ENCODE data around the gene ZNF471. TPM values are rescaled to one million over a fixed set of nuclear protein-coding genes. Genes with fewer than 3 reads are reported as not detected.

Gene ZNF471
- not detected in 2 replicates for total RNA-seq (2014; rRNA removed; shearing (Covaris generic); ENCODE audit: low replicate concordance)

DNA sequence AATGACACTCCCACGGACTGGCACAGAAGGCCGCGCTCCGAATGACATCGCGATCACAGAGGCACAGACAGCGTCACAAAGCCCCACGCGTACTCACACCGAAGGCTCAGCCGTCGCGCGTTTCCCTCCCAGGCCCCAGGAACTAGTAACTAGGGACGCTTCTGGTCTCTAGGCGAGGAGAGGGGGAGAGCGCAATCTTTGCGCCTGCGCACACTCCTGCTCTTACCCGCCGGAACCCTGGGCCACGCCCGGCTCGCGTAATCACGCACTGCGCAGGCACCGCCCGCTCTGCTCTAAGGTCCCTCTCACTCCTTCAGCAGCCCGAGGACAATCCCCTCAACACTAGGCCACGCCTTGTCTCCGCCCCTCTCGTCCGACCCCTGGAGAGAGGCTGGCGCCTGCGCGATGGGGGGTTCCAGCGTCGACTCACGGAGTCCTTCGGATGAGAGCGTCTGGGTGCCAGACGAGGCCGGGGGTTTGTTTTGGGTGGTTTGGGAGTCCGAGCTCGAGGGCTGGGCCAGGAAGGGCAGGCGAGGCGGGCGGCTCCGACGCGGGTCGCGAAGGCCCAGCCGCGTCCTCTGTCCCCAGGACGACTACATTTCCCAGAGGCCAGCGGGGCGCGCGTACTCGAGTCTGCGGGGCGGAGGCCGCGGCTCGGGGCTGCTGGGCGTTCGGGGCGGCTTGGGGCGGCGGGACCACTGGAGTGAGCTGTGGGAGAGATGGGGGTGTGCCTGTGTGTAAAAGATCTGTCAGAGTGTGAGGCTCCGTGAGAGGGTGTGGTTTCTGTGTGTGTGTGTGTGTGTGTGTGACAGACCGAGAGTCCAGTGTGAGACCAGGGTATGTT lies at the start of gene ZNF471:
TSS of gene ZNF471 (plus strand) at position 410 of the 844 bp plus-strand sequence. CDS start 3,717 bp downstream, outside the sequence.
- DNase-seq (ENCODE audit: low read depth), result no peak
- in situ Hi-C loops (cut with HindIII; ENCODE audit: low pct_unique_long_range_greater_than_20kb, low sequenced_read_pairs), result no loop called here

DNA sequence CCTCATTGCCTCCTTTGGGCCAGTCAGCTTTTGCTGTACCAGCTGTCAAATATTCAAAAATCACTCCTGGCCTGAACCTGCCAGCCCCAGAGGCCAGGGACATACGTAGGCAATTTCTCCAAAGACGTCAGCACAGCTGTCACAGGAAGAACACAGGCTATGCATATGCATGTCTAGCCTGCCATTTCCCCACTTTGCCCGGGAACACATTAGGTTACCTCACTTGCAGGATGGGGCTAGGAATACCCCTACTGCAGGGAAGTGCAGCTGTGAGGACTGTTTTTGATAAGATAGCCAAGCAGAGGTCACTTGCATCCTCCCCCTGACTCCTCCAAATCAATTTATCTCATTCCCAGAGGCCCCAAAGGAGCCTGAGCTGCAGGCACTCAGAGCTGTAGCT lies 33.3 kb upstream of the ZNF471 start:
- DNase-seq (ENCODE audit: low read depth), result no peak
- in situ Hi-C loops (cut with HindIII; ENCODE audit: low pct_unique_long_range_greater_than_20kb, low sequenced_read_pairs), result no loop called here

GRCh38 chr19:56476093-56476492 lies 31.6 kb upstream of the ZNF471 start:
- in situ Hi-C loops (cut with HindIII; ENCODE audit: low pct_unique_long_range_greater_than_20kb, low sequenced_read_pairs), result no loop called here
- no peak for DNase-seq (ENCODE audit: low read depth)

GRCh38 chr19:56476651-56477428 lies 30.8 kb upstream of the ZNF471 start, which contains the start of gene ZNF667:
Gene ZNF667, minus strand, starts transcription at chr19:56477345. Its CDS starts 14,975 bp downstream, at chr19:56462370.
- in situ Hi-C loops (cut with HindIII; ENCODE audit: low pct_unique_long_range_greater_than_20kb, low sequenced_read_pairs), result no loop called here
- DNase-seq (ENCODE audit: low read depth), result no peak

- in situ Hi-C loops (cut with HindIII; ENCODE audit: low pct_unique_long_range_greater_than_20kb, low sequenced_read_pairs), result no loop called here
- no peak for DNase-seq (ENCODE audit: low read depth)
These were observed 30.0 kb upstream of the ZNF471 start for GRCh38 chr19:56477429-56478338.

DNA sequence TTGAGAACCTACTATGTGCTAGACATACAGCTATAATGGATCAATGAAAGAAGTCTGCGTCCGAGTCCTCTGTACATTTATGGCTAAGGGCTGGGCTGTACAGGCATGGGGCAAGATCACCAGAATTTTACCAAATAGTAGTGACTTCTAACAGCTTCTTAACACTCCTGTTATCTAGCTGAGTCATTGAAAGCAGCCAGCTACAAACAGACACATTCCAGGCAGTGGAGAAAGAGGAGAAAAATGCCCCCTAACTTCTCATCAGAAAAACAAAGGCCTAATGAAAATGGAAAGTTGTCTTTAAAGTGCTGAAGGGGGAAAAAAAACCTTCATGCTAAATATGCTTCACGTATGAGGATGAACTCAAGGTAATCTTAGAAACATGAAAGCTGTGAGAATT lies 16.3 kb upstream of the ZNF471 start:
- no peak for DNase-seq (ENCODE audit: low read depth)
- in situ Hi-C loops (cut with HindIII; ENCODE audit: low pct_unique_long_range_greater_than_20kb, low sequenced_read_pairs), result no loop called here

GRCh38 chr19:56504581-56504980 lies 3.1 kb upstream of the ZNF471 start:
- in situ Hi-C loops (cut with HindIII; ENCODE audit: low pct_unique_long_range_greater_than_20kb, low sequenced_read_pairs), result no loop called here
- no peak for DNase-seq (ENCODE audit: low read depth)

DNA sequence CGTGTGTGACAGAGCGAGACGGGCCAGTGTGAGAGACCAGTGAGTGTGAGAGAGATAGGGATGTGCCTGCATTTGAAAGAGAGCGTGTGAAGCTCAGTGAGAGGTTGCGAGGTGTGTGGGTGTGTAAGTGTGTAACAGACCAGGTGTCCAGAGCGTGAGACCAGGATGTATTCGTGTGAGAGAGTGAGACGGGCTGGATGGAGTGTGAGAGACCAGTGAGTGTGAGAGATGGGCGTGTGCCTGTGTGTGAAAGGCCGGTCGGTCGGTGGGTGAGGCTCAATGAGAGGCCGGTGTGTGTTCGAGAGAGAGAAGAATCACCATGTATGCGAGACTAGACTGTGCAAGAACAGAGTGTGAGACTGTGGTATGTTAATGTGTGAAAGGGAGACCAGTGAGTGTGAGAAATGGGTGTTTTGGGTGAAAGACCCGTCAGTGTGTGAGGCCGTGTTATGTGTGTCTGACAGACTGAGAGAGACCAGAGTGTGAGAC lies 679 bp downstream of the ZNF471 start:
- in situ Hi-C loops (cut with HindIII; ENCODE audit: low pct_unique_long_range_greater_than_20kb, low sequenced_read_pairs), result no loop called here
- no peak for DNase-seq (ENCODE audit: low read depth)

DNA sequence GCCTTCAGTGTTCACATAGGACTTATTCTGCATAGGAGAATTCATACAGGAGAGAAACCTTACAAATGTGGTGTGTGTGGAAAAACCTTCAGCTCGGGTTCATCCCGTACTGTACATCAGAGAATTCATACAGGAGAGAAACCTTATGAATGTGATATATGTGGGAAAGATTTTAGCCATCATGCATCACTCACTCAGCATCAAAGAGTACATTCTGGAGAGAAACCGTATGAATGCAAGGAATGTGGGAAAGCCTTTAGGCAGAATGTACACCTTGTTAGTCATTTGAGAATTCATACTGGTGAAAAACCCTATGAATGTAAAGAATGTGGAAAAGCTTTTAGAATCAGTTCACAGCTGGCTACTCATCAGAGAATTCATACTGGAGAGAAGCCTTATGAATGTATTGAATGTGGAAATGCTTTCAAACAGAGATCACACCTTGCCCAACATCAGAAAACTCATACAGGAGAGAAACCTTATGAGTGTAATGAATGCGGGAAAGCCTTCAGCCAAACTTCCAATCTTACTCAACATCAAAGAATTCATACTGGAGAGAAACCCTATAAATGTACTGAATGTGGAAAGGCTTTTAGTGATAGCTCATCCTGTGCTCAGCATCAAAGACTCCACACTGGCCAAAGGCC lies 17.7 kb downstream of the ZNF471 start:
- in situ Hi-C loops (cut with HindIII; ENCODE audit: low pct_unique_long_range_greater_than_20kb, low sequenced_read_pairs), result no loop called here
- DNase-seq (ENCODE audit: low read depth), result no peak

DNA sequence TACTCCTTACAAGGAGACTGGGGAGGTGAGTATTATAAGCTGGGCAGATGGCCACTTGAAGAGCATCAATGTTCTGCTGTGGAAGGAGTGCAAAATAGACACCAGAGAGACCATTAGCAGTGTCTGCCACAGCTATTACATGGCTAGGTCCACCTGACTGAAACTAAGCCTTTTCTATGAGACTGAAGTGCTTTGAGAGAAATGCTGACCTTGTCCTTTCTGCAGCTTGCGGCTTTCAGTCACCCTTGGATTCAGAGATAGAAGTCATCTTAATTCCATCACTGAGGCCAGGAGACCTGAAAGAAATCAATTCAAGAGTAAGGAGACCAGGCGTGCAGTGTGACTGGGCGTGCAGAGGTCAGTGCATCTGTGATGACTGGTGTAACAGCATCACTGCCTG lies 29.8 kb downstream of the ZNF471 start:
- no peak for DNase-seq (ENCODE audit: low read depth)
- in situ Hi-C loops (cut with HindIII; ENCODE audit: low pct_unique_long_range_greater_than_20kb, low sequenced_read_pairs), result no loop called here

GRCh38 chr19:56538254-56538760 lies 30.7 kb downstream of the ZNF471 start:
- in situ Hi-C loops (cut with HindIII; ENCODE audit: low pct_unique_long_range_greater_than_20kb, low sequenced_read_pairs), result no loop called here
- DNase-seq (ENCODE audit: low read depth), result no peak

DNA sequence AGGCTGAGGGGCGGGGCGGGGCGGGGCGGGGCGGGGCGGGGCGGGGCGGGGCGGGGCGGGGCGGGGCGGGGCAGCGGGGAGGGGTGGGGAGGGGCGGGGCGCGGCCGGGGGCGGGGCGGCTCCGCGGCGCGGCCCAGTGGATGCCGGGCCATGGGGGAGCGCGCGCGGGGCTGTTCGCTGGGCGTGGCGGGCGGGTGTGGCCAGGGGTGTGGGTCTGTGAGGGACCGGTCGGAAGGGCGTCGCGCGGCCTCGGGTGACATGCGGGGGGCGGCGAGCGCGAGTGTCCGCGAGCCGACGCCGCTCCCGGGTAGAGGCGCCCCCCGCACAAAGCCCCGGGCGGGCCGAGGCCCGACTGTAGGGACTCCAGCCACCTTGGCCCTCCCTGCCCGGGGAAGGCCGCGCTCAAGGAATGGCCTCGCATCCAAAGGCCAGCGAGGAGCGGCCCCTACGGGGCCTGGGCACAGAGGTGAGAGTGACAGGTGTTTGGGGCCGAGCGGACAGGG lies 31.2 kb downstream of the ZNF471 start, which contains the start of gene ZFP28:
TSS of gene ZFP28 (plus strand) at position 188 of the 503 bp plus-strand sequence. CDS start at position 259, 71 bp downstream.
- in situ Hi-C loops (cut with HindIII; ENCODE audit: low pct_unique_long_range_greater_than_20kb, low sequenced_read_pairs), result no loop called here
- DNase-seq (ENCODE audit: low read depth), result no peak

GRCh38 chr19:56543776-56544175 lies 36.1 kb downstream of the ZNF471 start:
- in situ Hi-C loops (cut with HindIII; ENCODE audit: low pct_unique_long_range_greater_than_20kb, low sequenced_read_pairs), result no loop called here
- DNase-seq (ENCODE audit: low read depth), result no peak

- in situ Hi-C loops (cut with HindIII; ENCODE audit: low pct_unique_long_range_greater_than_20kb, low sequenced_read_pairs), result no loop called here
- no peak for DNase-seq (ENCODE audit: low read depth)
These were observed 39.9 kb downstream of the ZNF471 start for GRCh38 chr19:56547535-56547934.

DNA sequence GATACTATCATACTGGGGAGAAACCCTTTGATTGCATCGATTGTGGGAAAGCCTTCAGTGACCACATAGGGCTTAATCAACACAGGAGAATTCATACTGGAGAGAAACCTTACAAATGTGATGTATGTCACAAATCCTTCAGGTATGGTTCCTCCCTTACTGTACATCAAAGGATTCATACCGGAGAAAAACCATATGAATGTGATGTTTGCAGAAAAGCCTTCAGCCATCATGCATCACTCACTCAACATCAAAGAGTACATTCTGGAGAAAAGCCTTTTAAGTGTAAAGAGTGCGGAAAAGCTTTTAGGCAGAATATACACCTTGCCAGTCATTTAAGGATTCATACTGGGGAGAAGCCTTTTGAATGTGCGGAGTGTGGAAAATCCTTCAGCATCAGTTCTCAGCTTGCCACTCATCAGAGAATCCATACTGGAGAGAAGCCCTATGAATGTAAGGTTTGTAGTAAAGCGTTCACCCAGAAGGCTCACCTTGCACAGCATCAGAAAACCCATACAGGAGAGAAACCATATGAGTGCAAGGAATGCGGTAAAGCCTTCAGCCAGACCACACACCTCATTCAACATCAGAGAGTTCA lies 46.7 kb downstream of the ZNF471 start:
- in situ Hi-C loops (cut with HindIII; ENCODE audit: low pct_unique_long_range_greater_than_20kb, low sequenced_read_pairs), result no loop called here
- no peak for DNase-seq (ENCODE audit: low read depth)

DNA sequence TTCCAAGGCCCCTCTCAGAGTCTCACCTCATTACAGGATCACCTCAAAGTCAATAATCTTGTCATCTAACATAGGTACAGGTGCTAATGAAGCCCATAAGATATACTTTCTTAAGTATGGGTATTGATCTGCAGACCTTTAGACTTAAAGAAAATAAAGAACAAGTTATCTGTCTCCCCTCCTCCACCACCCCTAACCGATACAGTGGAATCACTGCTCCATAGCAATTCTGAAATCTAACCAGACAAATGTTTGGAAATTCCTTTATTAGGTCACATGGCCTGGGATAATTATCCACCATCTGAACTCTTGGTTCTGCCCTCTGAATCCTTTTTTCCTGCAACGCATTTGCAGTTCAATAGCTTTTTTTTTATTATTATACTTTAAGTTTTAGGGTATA lies 55.1 kb downstream of the ZNF471 start:
- in situ Hi-C loops (cut with HindIII; ENCODE audit: low pct_unique_long_range_greater_than_20kb, low sequenced_read_pairs), result no loop called here
- no peak for DNase-seq (ENCODE audit: low read depth)

- DNase-seq (ENCODE audit: low read depth), result no peak
These were observed 59.2 kb downstream of the ZNF471 start for GRCh38 chr19:56566904-56567273.

More at GRCh38 chr19:56566904-56567273, 59.2 kb downstream of the ZNF471 start:
- in situ Hi-C loops (cut with HindIII; ENCODE audit: low pct_unique_long_range_greater_than_20kb, low sequenced_read_pairs), result no loop called here

Data from Caki2 (cell line).